HCT116 (cell line): ENCODE data around the gene PRSS57. TPM values are rescaled to one million over a fixed set of nuclear protein-coding genes. Genes with fewer than 3 reads are reported as not detected.

Source experiments
- ATAC-seq: fragments of 200-7000 bp; cut with Tn5 transposase; 2 replicates; pipeline ENCODE4 v1.9.1; 2020; ENCODE audit warnings: mild to moderate bottlenecking, moderate library complexity
- BruUV-seq: library from RNA; stranded (reverse); fragments of 400-500 nt; replicated peaks from 2 replicates; lab custom pipeline; 2021; lab: Mats Ljungman, UMichigan
- CTCF ChIA-PET: fragments of 300-600 bp; sonication (Branson Sonifier 250); formaldehyde crosslinking; loops from one replicate; lab custom pipeline; 2021; ENCODE audit warnings: antibody characterized with exemption; lab: Charles Lee
- POLR2A ChIA-PET: fragments of 300-600, 350-600 bp; sonication (Branson Sonifier 250); formaldehyde crosslinking; loops from one replicate; lab custom pipeline; 2021; ENCODE audit warnings: antibody characterized with exemption; lab: Charles Lee
- RAD21 ChIA-PET, 2 experiments: fragments of 300-600 bp; sonication (Branson Sonifier 250); formaldehyde crosslinking; loops; one replicate each; lab custom pipeline; 2023; ENCODE audit warnings: low total read pairs in 2 of 2; ENCODE audit not compliant: uncharacterized antibody in 2 of 2, unreplicated experiment in 2 of 2, low non-redundant PET in 1 of 2; lab: Charles Lee
- DNase-seq: peaks from one replicate; pipeline ENCODE4 v3.0.0-alpha.2; 2010; ENCODE audit warnings: low read depth, low spot score
- H2AFZ ChIP-seq: fragments of 200-600 bp; shearing (Covaris generic), sonication (generic); 2 replicates; pipeline ENCODE4 v1.6.1; 2017; ENCODE audit warnings: low read depth, mixed run types, mixed read lengths, antibody characterized with exemption, low read length; ENCODE audit not compliant: poor library complexity, severe bottlenecking
- H3K27ac ChIP-seq: 2 replicates; pipeline ENCODE4 v1.5.1; 2012; ENCODE audit warnings: low read depth, low read length
- H3K27me3 ChIP-seq: fragments of 200-600 bp; sonication (generic); 2 replicates; pipeline ENCODE4 v1.6.1; 2016; ENCODE audit warnings: mixed run types, low read length, mixed read lengths; ENCODE audit not compliant: insufficient read depth
- H3K36me3 ChIP-seq, 2 experiments: fragments of 200-500 bp in 1 of 2; fragments of 200-600 bp in 1 of 2; sonication (Bioruptor generic) in 1 of 2; sonication (generic) in 1 of 2; 2 replicates each; pipeline versions ENCODE4 v1.5.1 to v1.6.1; 2014 to 2016; ENCODE audit warnings: low read length in 2 of 2, inconsistent platforms in 1 of 2, mixed read lengths in 1 of 2, mixed run types in 1 of 2; ENCODE audit not compliant: insufficient read depth in 2 of 2, control insufficient read depth in 1 of 2
- H3K4me1 ChIP-seq, 2 experiments: fragments of 200-600 bp in 1 of 2; sonication (generic) in 1 of 2; 2 replicates each; pipeline versions ENCODE4 v1.5.1 to v1.6.1; 2012 to 2017; ENCODE audit warnings: low read length in 2 of 2, inconsistent platforms in 1 of 2, mild to moderate bottlenecking in 1 of 2, mixed read lengths in 1 of 2, mixed run types in 1 of 2, moderate library complexity in 1 of 2; ENCODE audit not compliant: insufficient read depth in 2 of 2, control insufficient read depth in 1 of 2
- H3K4me2 ChIP-seq: fragments of 200-600 bp; sonication (generic); 2 replicates; pipeline ENCODE4 v1.6.1; 2017; ENCODE audit warnings: mixed run types, low read length, mixed read lengths
- H3K4me3 ChIP-seq, 2 experiments: fragments of 200-600 bp in 1 of 2; sonication (generic) in 1 of 2; replicated peaks in 1 of 2; 2 replicates each; pipeline ENCODE4 v1.5.1; 2011 to 2016; ENCODE audit warnings: low read length in 2 of 2, control low read depth in 1 of 2, low read depth in 1 of 2, mild to moderate bottlenecking in 1 of 2, mixed read lengths in 1 of 2, mixed run types in 1 of 2
- H3K79me2 ChIP-seq: fragments of 200-600 bp; sonication (generic); 2 replicates; pipeline ENCODE4 v1.6.1; 2017; ENCODE audit warnings: mild to moderate bottlenecking, mixed run types, low read length, moderate library complexity, mixed read lengths; ENCODE audit not compliant: insufficient read depth
- H3K9ac ChIP-seq: fragments of 200-600 bp; sonication (generic); 2 replicates; pipeline ENCODE4 v1.6.1; 2016; ENCODE audit warnings: low read length, mixed read lengths
- H3K9me2 ChIP-seq: fragments of 200-600 bp; sonication (generic), shearing (Covaris generic); 2 replicates; pipeline ENCODE4 v1.6.1; 2017; ENCODE audit warnings: mixed run types, mild to moderate bottlenecking, moderate library complexity; ENCODE audit not compliant: insufficient read depth
- H3K9me3 ChIP-seq, 2 experiments: fragments of 200-500 bp in 1 of 2; fragments of 200-600 bp in 1 of 2; sonication (Bioruptor generic) in 1 of 2; sonication (generic) in 1 of 2; 2 replicates each; pipeline ENCODE4 v1.6.1; 2014 to 2017; ENCODE audit warnings: low read length in 2 of 2, mixed read lengths in 2 of 2, inconsistent platforms in 1 of 2, low read depth in 1 of 2, mild to moderate bottlenecking in 1 of 2, mixed run types in 1 of 2, moderate library complexity in 1 of 2; ENCODE audit not compliant: control insufficient read depth in 1 of 2, insufficient read depth in 1 of 2
- H4K20me1 ChIP-seq: fragments of 200-600 bp; sonication (generic), shearing (Covaris generic); 2 replicates; pipeline ENCODE4 v1.6.1; 2017; ENCODE audit warnings: mixed run types, mild to moderate bottlenecking, moderate library complexity; ENCODE audit not compliant: insufficient read depth
- EGR1 ChIP-seq: IDR thresholded peaks from 2 replicates; pipeline ENCODE4 v1.6.1; 2012; ENCODE audit warnings: low read depth
- EZH2 ChIP-seq: fragments of 200-600 bp; sonication (generic); IDR thresholded peaks from 2 replicates; pipeline ENCODE4 v1.6.1; 2017; ENCODE audit warnings: antibody characterized with exemption, mixed run types
- POLR2AphosphoS5 ChIP-seq: IDR thresholded peaks from 2 replicates; pipeline ENCODE4 v1.6.1; 2011; ENCODE audit warnings: mild to moderate bottlenecking, low read depth, low read length, moderate library complexity
- RAD21 ChIP-seq: IDR thresholded peaks from 2 replicates; pipeline ENCODE4 v1.6.1; 2012; ENCODE audit warnings: low read depth, mild to moderate bottlenecking
- SRF ChIP-seq: IDR thresholded peaks from 2 replicates; pipeline ENCODE4 v1.6.1; 2012; ENCODE audit warnings: low read depth
- ZFX ChIP-seq: fragments of 450-650 bp; IDR thresholded peaks from 2 replicates; pipeline ENCODE4 v1.6.1; 2017
- intact Hi-C: fragments of 100-400 bp; cut with micrococcal nuclease; formaldehyde crosslinking; loops from 2 replicates; pipeline ENCODE4 v1.10.0; 2022
- total RNA-seq: library from RNA; stranded (reverse); gene quantifications from one replicate; pipeline ENCODE4 v1.2.1, GENCODE V29; 2021; ENCODE audit not compliant: unreplicated experiment

The PRSS57 gene
- total RNA-seq, 1 experiment from 2014 or later, result not detected

- TF ChIP-seq EGR1 (peak; percentile 59; the same call in 1 of the 2 replicates), SRF (no peak), RAD21 (no peak), EZH2 (no peak)
Measured at GRCh38 chr19:662962-663681, 32.1 kb downstream of the PRSS57 start, which contains the start of gene RNF126 (continued).

GRCh38 chr19:662207-662961, 32.9 kb downstream of the PRSS57 start:
- Histone ChIP-seq H4K20me1 (peaks cover 5% of the 10 kb centered on the region; the same call in 1 of the 2 replicates), H3K9ac (peak overlapping the region; percentile 98), H3K4me2 (peak overlapping the region; percentile 99), H3K36me3 (peaks cover 2 to 14% of the 10 kb centered on the region in 2 experiments; a peak in 2 of 4 replicates), H3K79me2 (peaks cover 56% of the 10 kb centered on the region), H3K27me3 (no peaks in the 10 kb centered on the region), H2AFZ (no peak overlapping the region), H3K4me3 (peak overlapping the region; percentile 64 to 96), H3K9me2 (no peaks in the 10 kb centered on the region), H3K9me3 (no peaks in the 10 kb centered on the region), H3K4me1 (peaks cover 18 to 35% of the 10 kb centered on the region in 2 experiments), H3K27ac (peak overlapping the region; percentile 99)
- intact Hi-C loops, result loop anchor here (2.0 kb wide), 1 partner anchor 134 kb away; the partner anchor contains the start of gene PTBP1
- ChIA-PET RAD21 (interaction anchor here (0.6 to 1.0 kb wide), 3 partner anchors 15 to 42 kb away, joined by 3 to 6 read pairs (median 5); no protein-coding TSS in a partner anchor), POLR2A (interaction anchor here (1.2 kb wide), 1 partner anchor 15 kb away, joined by 4 read pairs; no protein-coding TSS in a partner anchor), CTCF (interaction anchor here (0.6 to 1.6 kb wide), 6 partner anchors 15 to 152 kb away, joined by 3 to 19 read pairs (median 5); no protein-coding TSS in a partner anchor)
- no peak for DNase-seq
- no TSS peak for BruUV-seq
- TF ChIP-seq POLR2AphosphoS5 (no peak), ZFX (peak; percentile 95)
- 0 out of 2 replicates have a peak, but pooled peaks have one; percentile 1 for ATAC-seq
